OCI-LY7 (cell line): Measurements from ENCODE around the gene UCHL1.

Experiments used
- CTCF ChIP-seq: fragments of 200-600 bp; sonication (generic); conservative IDR thresholded peaks from 2 replicates; pipeline ENCODE4 v1.5.1; 2014; ENCODE audit warnings: mild to moderate bottlenecking, antibody characterized with exemption, low read length, moderate library complexity, mixed read lengths
- EZH2phosphoT487 ChIP-seq: fragments of 200-600 bp; sonication (generic); IDR thresholded peaks from 2 replicates; pipeline ENCODE4 v1.6.1; 2018; ENCODE audit warnings: low read depth, borderline replicate concordance, mild to moderate bottlenecking, mixed run types, antibody characterized with exemption, low read length, moderate library complexity, mixed read lengths

GRCh38 chr4:41212616-41213203 is 44.0 kb upstream of the UCHL1 start:
- peak; percentile 87 for TF ChIP-seq CTCF
- TF ChIP-seq EZH2phosphoT487: no peak
